Right hindlimb (tissue), 1 donor: ENCODE measurements around the gene NACC1.
A peak's percentile ranks its signal among the peaks of the same experiment; 100 is the strongest.

Source experiments
- DNase-seq: peaks from one replicate; pipeline ENCODE4 v3.0.0-alpha.2; 2018

NACC1 gene

DNA sequence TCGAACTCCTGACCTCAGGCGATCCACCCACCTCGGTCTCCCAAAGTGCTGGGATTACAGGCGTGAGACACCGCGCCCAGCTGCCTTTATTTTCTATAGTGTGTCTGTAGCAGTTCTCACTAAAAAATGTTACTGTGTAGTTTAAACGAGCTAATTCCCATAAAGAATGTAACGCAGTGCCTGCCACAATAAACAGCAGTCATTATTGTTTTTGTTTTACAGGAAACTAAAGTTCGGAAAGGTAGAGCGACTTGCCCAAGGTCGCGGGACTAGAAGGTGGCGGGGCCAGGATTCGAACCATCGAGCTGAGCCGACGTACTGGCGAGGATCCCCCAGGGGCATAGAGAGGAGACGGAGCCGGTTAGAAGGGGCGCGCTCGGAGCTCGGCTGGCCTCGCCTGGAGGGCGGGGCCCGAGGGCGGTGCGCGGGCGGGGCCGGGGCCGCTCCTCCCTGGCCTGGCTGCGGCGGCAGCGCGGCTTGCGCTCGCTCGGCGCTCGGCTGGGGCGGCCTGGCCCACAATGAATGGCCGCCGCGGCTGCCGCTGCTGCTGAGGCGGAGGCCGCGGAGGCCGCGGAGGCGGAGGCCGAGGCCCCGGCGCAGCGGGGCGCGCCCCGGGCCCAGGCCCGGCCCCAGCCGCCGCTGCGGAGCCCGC is at the start of gene NACC1:
NACC1 (plus strand) TSS at position 493 of the 652 bp plus-strand sequence. CDS start 16,944 bp downstream, outside the sequence.
- DNase-seq = peak; percentile 94

- DNase-seq = no peak
Measured at GRCh38 chr19:13069415-13070359, 48.4 kb upstream of the NACC1 start.

- DNase-seq = no peak
Measured at GRCh38 chr19:13070425-13071140, 47.5 kb upstream of the NACC1 start.

GRCh38 chr19:13071444-13072187 is 46.4 kb upstream of the NACC1 start:
- DNase-seq = no peak

GRCh38 chr19:13072188-13072908 is 45.7 kb upstream of the NACC1 start:
- no peak for DNase-seq

DNA sequence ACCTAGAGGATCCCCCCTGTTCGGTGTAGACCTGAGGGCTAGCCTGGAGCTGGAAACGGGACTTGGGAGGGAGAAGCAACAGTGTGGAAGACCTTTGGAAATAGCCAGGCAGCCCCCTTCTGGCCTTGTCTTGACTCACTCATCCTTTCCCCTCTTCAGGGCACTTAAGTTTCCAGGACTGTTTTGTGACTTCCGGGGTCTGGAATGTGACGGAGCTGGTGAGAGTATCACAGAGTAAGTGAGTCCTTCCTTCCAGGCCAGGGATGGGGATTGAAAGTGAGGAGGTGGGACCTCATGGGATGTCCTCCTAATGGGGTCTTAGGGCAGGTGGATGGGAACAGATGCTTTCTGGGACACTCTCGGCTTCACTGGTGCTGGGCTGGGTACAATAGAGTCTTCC is 44.8 kb upstream of the NACC1 start:
- DNase-seq = no peak

- DNase-seq = no peak
Measured at GRCh38 chr19:13074378-13074777, 43.7 kb upstream of the NACC1 start.

GRCh38 chr19:13076320-13076719 is 41.7 kb upstream of the NACC1 start:
- DNase-seq = no peak

DNA sequence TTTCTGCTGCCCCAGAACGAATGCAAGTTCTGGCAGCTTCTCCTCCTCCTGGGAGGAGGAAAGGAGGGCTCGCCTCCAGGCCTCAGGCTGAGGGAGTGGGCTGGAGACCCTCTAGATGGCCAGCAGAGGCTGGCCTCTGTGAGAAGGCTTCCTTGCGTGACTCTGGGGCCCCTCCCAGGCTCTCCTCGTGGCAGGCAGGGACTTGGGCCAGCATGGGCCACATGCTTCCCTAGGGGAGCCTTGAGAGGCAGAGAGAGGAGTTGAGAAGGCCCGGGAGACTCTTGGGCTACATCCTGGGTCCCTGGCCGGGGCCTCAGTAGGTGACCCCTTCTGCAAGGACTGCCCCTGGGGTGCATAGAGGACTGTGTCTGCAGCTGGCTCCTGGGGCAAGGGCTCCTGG is 41.3 kb upstream of the NACC1 start:
- no peak for DNase-seq

- DNase-seq = peak; percentile 76
Measured at GRCh38 chr19:13077240-13077639, 40.8 kb upstream of the NACC1 start.

DNA sequence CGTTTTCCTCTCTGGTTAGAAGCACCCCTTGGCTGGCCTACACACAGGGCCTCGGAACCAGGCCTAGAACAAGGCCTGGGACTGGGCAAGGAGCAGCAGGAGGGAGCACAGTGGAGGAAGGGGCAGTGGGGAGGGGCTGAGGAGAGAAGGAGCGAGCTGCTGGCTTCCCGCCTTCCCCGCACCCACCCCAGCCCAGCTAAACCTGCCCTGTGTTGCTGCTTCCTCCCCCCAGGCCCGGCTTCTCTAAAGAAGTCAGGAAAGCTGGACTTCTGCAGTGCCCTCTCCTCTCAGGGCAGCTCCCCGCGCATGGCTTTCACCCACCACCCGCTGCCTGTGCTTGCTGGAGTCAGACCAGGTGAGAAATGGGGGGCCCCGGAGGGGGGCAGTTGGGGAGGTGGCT is 39.7 kb upstream of the NACC1 start:
- DNase-seq = no peak

DNA sequence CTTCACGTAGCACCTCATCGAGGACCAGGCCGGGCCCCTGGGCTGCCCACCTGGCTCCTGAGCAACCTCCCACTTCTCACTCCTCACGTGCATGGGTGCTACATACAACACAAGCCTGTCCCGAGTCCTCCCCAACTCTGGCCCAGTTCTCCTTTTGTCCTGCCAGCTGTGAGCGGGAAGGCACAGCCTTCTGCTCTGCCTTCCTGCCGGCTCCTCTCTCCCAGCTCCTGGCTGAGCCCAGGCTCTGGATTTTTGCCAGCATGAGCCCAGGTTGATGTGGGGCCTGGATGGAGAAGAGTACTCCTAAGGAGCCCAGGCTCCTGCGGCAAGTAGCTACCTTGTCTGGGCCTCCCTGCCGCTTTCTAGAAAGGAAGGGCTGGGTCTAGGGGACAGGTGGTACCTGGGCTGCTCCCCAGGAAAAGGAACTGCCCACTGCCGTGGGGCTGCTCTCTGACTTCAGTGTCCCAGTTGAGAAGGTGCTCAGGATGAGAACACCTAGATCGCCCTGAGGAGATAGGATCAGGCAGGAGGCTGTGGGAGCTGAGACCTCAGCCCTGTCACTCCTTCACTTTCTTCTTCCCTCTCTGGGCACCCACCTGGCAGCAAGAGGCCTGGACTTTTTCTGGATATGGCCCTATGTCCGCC is 39.0 kb upstream of the NACC1 start:
- DNase-seq = no peak

- DNase-seq = peak; percentile 88
Measured at GRCh38 chr19:13079542-13079986, 38.5 kb upstream of the NACC1 start.

DNA sequence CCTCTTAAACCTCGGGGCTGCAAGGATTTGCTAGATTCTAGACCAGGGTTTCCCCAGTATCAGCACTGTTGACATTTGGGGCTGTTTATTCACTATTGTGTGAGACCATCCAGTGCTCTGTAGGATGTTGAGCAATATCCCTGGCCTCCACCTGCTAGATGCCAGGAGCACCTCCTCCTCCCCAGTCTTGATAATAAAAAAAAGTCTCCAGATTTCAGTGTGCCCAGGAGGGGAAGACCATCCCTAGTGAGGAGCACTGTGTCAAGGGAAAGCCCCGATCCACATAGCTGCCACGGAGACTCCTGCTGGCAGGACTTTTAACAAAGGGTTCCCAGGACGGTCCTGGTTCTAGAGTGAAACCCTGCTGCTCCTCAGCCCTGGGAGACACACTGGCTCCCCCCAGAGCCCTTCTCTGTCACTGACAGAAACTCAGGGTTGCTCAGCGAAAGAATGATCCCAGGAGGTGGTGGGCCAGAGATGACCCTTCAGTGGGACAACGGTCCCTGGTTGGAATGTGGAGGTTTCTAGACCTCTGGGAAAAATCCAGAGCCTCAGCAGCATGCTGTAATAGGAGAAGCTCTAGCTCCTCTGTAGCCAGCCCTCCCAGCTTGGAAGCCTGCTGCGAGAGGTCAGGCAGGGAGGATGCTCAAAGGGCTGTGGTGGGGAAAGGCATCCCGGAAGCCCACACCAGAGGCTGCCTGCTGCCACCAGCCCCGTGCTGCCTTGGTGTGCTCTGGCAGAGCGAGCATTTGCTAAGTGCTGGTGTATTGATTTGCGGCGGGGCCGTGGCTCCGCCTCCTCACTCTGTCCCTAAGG is 35.7 kb upstream of the NACC1 start:
- DNase-seq = no peak

DNA sequence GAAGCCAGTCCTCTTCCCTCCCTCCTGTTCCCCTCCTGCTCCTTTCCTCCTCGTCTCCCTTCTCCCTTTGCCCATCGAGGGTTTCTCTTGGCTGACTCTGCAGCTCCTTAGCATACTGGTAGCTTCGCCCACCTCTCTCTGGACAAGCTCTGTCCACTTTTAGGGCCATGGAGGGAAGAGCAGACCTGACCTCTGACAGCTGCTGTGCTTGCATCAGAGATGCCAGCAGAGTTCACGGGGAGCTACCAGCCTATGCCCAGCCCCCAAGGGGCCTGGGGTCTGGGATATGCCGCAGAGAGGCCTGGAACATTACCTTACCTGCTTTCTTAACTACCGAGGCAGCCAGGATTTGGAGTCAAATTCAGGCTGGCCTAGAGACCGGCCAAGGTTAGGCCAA is 35.1 kb upstream of the NACC1 start:
- no peak for DNase-seq

GRCh38 chr19:13083627-13084026 is 34.4 kb upstream of the NACC1 start:
- DNase-seq = no peak

- no peak for DNase-seq
Measured at GRCh38 chr19:13085666-13086065, 32.4 kb upstream of the NACC1 start.

- DNase-seq = no peak
Measured at GRCh38 chr19:13086341-13086740, 31.7 kb upstream of the NACC1 start.

- DNase-seq = no peak
Measured at GRCh38 chr19:13087295-13087694, 30.8 kb upstream of the NACC1 start.

- DNase-seq = no peak
Measured at GRCh38 chr19:13087795-13088537, 30.1 kb upstream of the NACC1 start.
